Keratinocyte (primary cell): Measurements from ENCODE around the gene TRIM63. TPM values are rescaled to one million over a fixed set of nuclear protein-coding genes. Genes with fewer than 3 reads are reported as not detected.

Source experiments
- DNase-seq: peaks from one replicate; pipeline ENCODE4 v3.0.0-alpha.2; 2011; ENCODE audit warnings: low read depth, missing footprints, low spot score
- FAIRE-seq: peaks from 2 replicates; lab custom pipeline; 2011; peaks lifted over from hg19 to GRCh38; lab: Jason Lieb, UNC
- H2AFZ ChIP-seq: 2 replicates; pipeline ENCODE4 v1.6.0; 2012; ENCODE audit warnings: low read length, control low read depth, inconsistent platforms; ENCODE audit not compliant: control insufficient read depth
- H3K27ac ChIP-seq: 2 replicates; pipeline ENCODE4 v1.5.1; 2011; ENCODE audit warnings: low read length; ENCODE audit not compliant: control insufficient read depth, insufficient read depth
- H3K27me3 ChIP-seq: 3 replicates; pipeline ENCODE4 v1.6.0; 2011; ENCODE audit warnings: low read length; ENCODE audit not compliant: control insufficient read depth, insufficient read depth; ENCODE audit errors: extremely low read depth
- H3K36me3 ChIP-seq, 2 experiments: 2 replicates in 1 of 2; 3 replicates in 1 of 2; pipeline ENCODE4 v1.5.1; 2011; ENCODE audit warnings: low read length in 2 of 2, mild to moderate bottlenecking in 1 of 2; ENCODE audit not compliant: control insufficient read depth in 2 of 2, insufficient read depth in 2 of 2; ENCODE audit errors: extremely low read depth in 1 of 2
- H3K4me1 ChIP-seq: 3 replicates; pipeline ENCODE4 v1.5.1; 2011; ENCODE audit warnings: low read length; ENCODE audit not compliant: control insufficient read depth, insufficient read depth; ENCODE audit errors: extremely low read depth
- H3K4me2 ChIP-seq: 3 replicates; pipeline ENCODE4 v1.6.0; 2011; ENCODE audit warnings: low read depth, low read length; ENCODE audit not compliant: control insufficient read depth, insufficient read depth; ENCODE audit errors: extremely low read depth
- H3K4me3 ChIP-seq, 3 experiments: fragments of 200-600 bp in 1 of 3; sonication (generic) in 1 of 3; 2 replicates in 2 of 3; 3 replicates in 1 of 3; pipeline ENCODE4 v1.5.1; 2011 to 2016; ENCODE audit warnings: low read length in 3 of 3, mild to moderate bottlenecking in 3 of 3, control low read depth in 2 of 3, inconsistent platforms in 1 of 3, low read depth in 1 of 3, mixed read lengths in 1 of 3, mixed run types in 1 of 3, moderate library complexity in 1 of 3; ENCODE audit not compliant: control insufficient read depth in 2 of 3, insufficient read depth in 2 of 3; ENCODE audit errors: extremely low read depth in 1 of 3
- H3K79me2 ChIP-seq: 2 replicates; pipeline ENCODE4 v1.6.0; 2012; ENCODE audit warnings: low read length; ENCODE audit not compliant: control insufficient read depth, insufficient read depth
- H3K9ac ChIP-seq: 3 replicates; pipeline ENCODE4 v1.6.0; 2011; ENCODE audit warnings: low read length; ENCODE audit not compliant: control insufficient read depth, insufficient read depth; ENCODE audit errors: extremely low read depth
- H3K9me1 ChIP-seq: 3 replicates; pipeline ENCODE4 v1.6.0; 2011; ENCODE audit warnings: low read length; ENCODE audit not compliant: control insufficient read depth, insufficient read depth; ENCODE audit errors: extremely low read depth
- H3K9me3 ChIP-seq: 2 replicates; pipeline ENCODE4 v1.5.1; 2012; ENCODE audit warnings: low read depth, low read length; ENCODE audit not compliant: control insufficient read depth
- H4K20me1 ChIP-seq: 3 replicates; pipeline ENCODE4 v1.6.0; 2011; ENCODE audit warnings: low read length; ENCODE audit not compliant: control insufficient read depth, insufficient read depth; ENCODE audit errors: extremely low read depth
- EZH2 ChIP-seq: IDR thresholded peaks from one replicate; pipeline ENCODE4 v1.6.1; 2012; ENCODE audit warnings: inconsistent platforms, mild to moderate bottlenecking, low read length, moderate library complexity
- dilution Hi-C: fragments of 300-500 bp; cut with MboI; formaldehyde crosslinking; loops from one replicate; pipeline ENCODE4 v1.7.0; 2020; ENCODE audit warnings: low sequenced_read_pairs; ENCODE audit not compliant: extremely low pct_ligation_motif_present
- polyA plus RNA-seq, 5 experiments: library from polyadenylated mRNA; depleted of rRNA in 3 of 5; stranded (reverse) in 3 of 5; stranded (forward) in 1 of 5; unstranded in 1 of 5; fragments of >200 nt; gene quantifications; 1 replicate in 1 of 5; 2 replicates in 3 of 5; 3 replicates in 1 of 5; pipeline versions ENCODE4 v1.2.1 to v1.2.3, GENCODE V29; 2011 to 2012; ENCODE audit warnings: missing spikeins in 2 of 5, low read depth in 1 of 5, low replicate concordance in 1 of 5
- TF ChIP-seq, protein P1 (sequence below), 3 experiments: IDR thresholded peaks in 1 of 3; conservative IDR thresholded peaks in 1 of 3; optimal IDR thresholded peaks in 1 of 3; 2 replicates in 2 of 3; 3 replicates in 1 of 3; pipeline versions ENCODE3 to v1.5.1; 2011; ENCODE audit warnings: low read length in 3 of 3, mild to moderate bottlenecking in 3 of 3, moderate library complexity in 2 of 3, control low read depth in 1 of 3, inconsistent platforms in 1 of 3; ENCODE audit not compliant: insufficient read depth in 2 of 3; ENCODE audit errors: extremely low read depth in 1 of 3

The TRIM63 gene
- polyA plus RNA-seq, 1 donor (not counting 4 experiments of a cell fraction or from before 2014, with no cell fraction given) = not detected

GRCh38 chr1:26079960-26080814, 12.8 kb upstream of the TRIM63 start:
- H3K36me3 ChIP-seq = no peaks in the 10 kb centered on the region
- no peaks in the 10 kb centered on the region for H3K79me2 ChIP-seq
- H2AFZ ChIP-seq = no peak overlapping the region
- H3K27me3 ChIP-seq = no peaks in the 10 kb centered on the region
- no peak for DNase-seq
- peaks cover 8% of the 10 kb centered on the region for H3K4me1 ChIP-seq
- no peak overlapping the region for H3K4me3 ChIP-seq
- no peaks in the 10 kb centered on the region for H3K9me3 ChIP-seq
- no peak overlapping the region for H3K4me2 ChIP-seq
- no peak for TF ChIP-seq EZH2
- TF ChIP-seq, protein P1, sequence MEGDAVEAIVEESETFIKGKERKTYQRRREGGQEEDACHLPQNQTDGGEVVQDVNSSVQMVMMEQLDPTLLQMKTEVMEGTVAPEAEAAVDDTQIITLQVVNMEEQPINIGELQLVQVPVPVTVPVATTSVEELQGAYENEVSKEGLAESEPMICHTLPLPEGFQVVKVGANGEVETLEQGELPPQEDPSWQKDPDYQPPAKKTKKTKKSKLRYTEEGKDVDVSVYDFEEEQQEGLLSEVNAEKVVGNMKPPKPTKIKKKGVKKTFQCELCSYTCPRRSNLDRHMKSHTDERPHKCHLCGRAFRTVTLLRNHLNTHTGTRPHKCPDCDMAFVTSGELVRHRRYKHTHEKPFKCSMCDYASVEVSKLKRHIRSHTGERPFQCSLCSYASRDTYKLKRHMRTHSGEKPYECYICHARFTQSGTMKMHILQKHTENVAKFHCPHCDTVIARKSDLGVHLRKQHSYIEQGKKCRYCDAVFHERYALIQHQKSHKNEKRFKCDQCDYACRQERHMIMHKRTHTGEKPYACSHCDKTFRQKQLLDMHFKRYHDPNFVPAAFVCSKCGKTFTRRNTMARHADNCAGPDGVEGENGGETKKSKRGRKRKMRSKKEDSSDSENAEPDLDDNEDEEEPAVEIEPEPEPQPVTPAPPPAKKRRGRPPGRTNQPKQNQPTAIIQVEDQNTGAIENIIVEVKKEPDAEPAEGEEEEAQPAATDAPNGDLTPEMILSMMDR (optimal IDR thresholded peaks at IDR 0.05 in 1 of 3, IDR thresholded peaks at IDR 0.05 in 1 of 3, conservative IDR thresholded peaks at IDR 0.05 in 1 of 3; ENCODE audit: extremely low read depth in 1 of 3, insufficient read depth in 2 of 3, low read length in 3 of 3) = no peak
- H4K20me1 ChIP-seq = no peaks in the 10 kb centered on the region
- dilution Hi-C loops = no loop called here
- H3K9ac ChIP-seq = no peak overlapping the region
- no peak overlapping the region for H3K27ac ChIP-seq
- FAIRE-seq = no peak
- no peaks in the 10 kb centered on the region for H3K9me1 ChIP-seq

DNA sequence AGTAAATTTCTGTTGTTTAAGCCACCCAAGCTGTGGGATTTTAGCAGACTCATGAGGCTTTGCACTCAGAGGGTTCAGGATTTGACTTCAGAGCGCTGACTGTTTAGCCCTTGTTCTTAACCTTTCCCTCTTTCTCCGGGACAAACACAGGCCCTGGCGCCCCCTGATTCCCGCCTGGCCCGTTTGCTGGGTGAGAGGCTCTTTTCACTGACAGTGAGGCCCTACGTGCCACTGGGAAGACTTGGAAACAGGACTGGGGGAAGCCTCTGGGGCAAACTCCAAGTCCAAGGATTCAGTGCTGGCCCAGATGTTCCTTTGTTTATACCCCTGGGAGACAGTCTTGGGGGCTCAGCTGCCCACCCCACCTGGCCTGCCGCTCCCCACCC, 11.7 kb upstream of the TRIM63 start:
- no peaks in the 10 kb centered on the region for H3K9me3 ChIP-seq
- no peaks in the 10 kb centered on the region for H4K20me1 ChIP-seq
- H2AFZ ChIP-seq = no peak overlapping the region
- TF ChIP-seq, protein P1 (optimal IDR thresholded peaks at IDR 0.05 in 1 of 3, IDR thresholded peaks at IDR 0.05 in 1 of 3, conservative IDR thresholded peaks at IDR 0.05 in 1 of 3; ENCODE audit: extremely low read depth in 1 of 3, insufficient read depth in 2 of 3, low read length in 3 of 3) = no peak
- TF ChIP-seq EZH2 = no peak
- H3K4me2 ChIP-seq = no peak overlapping the region
- peaks cover 8% of the 10 kb centered on the region for H3K4me1 ChIP-seq
- H3K9me1 ChIP-seq = no peaks in the 10 kb centered on the region
- FAIRE-seq = no peak
- no peak overlapping the region for H3K9ac ChIP-seq
- no peaks in the 10 kb centered on the region for H3K36me3 ChIP-seq
- DNase-seq = no peak
- H3K4me3 ChIP-seq = no peak overlapping the region
- no peaks in the 10 kb centered on the region for H3K27me3 ChIP-seq
- dilution Hi-C loops = no loop called here
- H3K79me2 ChIP-seq = no peaks in the 10 kb centered on the region
- H3K27ac ChIP-seq = no peak overlapping the region
